CD14-positive monocyte (primary cell): ENCODE results near the gene USP46. TPM values are rescaled to one million over a fixed set of nuclear protein-coding genes. Genes with fewer than 3 reads are reported as not detected.

ENCODE experiments used
- DNase-seq, 3 donors: peaks; one replicate each; pipeline ENCODE4 v3.0.0-alpha.2; 2011 to 2022
- H2AFZ ChIP-seq: 2 replicates; pipeline ENCODE4 v1.6.0; 2012; ENCODE audit warnings: mild to moderate bottlenecking, low read depth, low read length, inconsistent platforms; ENCODE audit not compliant: insufficient read depth, poor library complexity, severe bottlenecking
- H3K27ac ChIP-seq, 2 donors: 1 replicate in 1 of 2; 2 replicates in 1 of 2; pipeline ENCODE4 v1.5.1; 2012 to 2013; ENCODE audit warnings: low read length in 2 of 2, control low read depth in 1 of 2, inconsistent platforms in 1 of 2, low read depth in 1 of 2, mild to moderate bottlenecking in 1 of 2
- H3K27me3 ChIP-seq, 2 donors: one replicate each; pipeline versions ENCODE4 v1.6.0 to v1.6.1; 2011 to 2013; ENCODE audit warnings: low read length in 2 of 2; ENCODE audit not compliant: control insufficient read depth in 2 of 2, insufficient read depth in 2 of 2
- H3K36me3 ChIP-seq, 2 donors: replicated peaks in 1 of 2; 1 replicate in 1 of 2; 2 replicates in 1 of 2; pipeline versions ENCODE4 v1.5.1 to v1.6.1; 2012 to 2013; ENCODE audit warnings: low read length in 2 of 2, control low read depth in 1 of 2, inconsistent platforms in 1 of 2, mild to moderate bottlenecking in 1 of 2; ENCODE audit not compliant: insufficient read depth in 2 of 2, control insufficient read depth in 1 of 2
- H3K4me1 ChIP-seq, 2 donors: 1 replicate in 1 of 2; 2 replicates in 1 of 2; pipeline versions ENCODE4 v1.5.1 to v1.6.1; 2012 to 2013; ENCODE audit warnings: low read length in 2 of 2, control low read depth in 1 of 2, inconsistent platforms in 1 of 2, mild to moderate bottlenecking in 1 of 2, moderate library complexity in 1 of 2; ENCODE audit not compliant: insufficient read depth in 2 of 2, control insufficient read depth in 1 of 2
- H3K4me2 ChIP-seq: replicated peaks from 2 replicates; pipeline ENCODE3; 2012; ENCODE audit warnings: low read length, moderate library complexity, mild to moderate bottlenecking; ENCODE audit not compliant: poor library complexity, severe bottlenecking; ENCODE audit errors: extremely low read depth
- H3K4me3 ChIP-seq, 3 experiments: fragments of 200-600 bp in 1 of 3; sonication (generic) in 1 of 3; replicated peaks in 1 of 3; 1 replicate in 2 of 3; 2 replicates in 1 of 3; pipeline ENCODE4 v1.5.1; 2011 to 2013; ENCODE audit warnings: low read length in 3 of 3, mild to moderate bottlenecking in 3 of 3, control low read depth in 2 of 3, low read depth in 2 of 3, inconsistent platforms in 1 of 3, moderate library complexity in 1 of 3
- H3K79me2 ChIP-seq: 2 replicates; pipeline ENCODE4 v1.6.0; 2012; ENCODE audit warnings: mild to moderate bottlenecking, control low read depth, inconsistent platforms, low read length, moderate library complexity; ENCODE audit not compliant: insufficient read depth
- H3K9ac ChIP-seq: 2 replicates; pipeline ENCODE4 v1.6.0; 2017; ENCODE audit warnings: low read length, mild to moderate bottlenecking; ENCODE audit not compliant: insufficient read depth, poor library complexity, severe bottlenecking
- H3K9me3 ChIP-seq, 2 donors: replicated peaks in 1 of 2; 1 replicate in 1 of 2; 2 replicates in 1 of 2; pipeline versions ENCODE4 v1.5.1 to v1.6.1; 2012 to 2013; ENCODE audit warnings: low read length in 2 of 2, control low read depth in 1 of 2; ENCODE audit not compliant: control insufficient read depth in 1 of 2, insufficient read depth in 1 of 2
- H4K20me1 ChIP-seq: 2 replicates; pipeline ENCODE4 v1.6.0; 2012; ENCODE audit warnings: mild to moderate bottlenecking, low read length, control low read depth, moderate library complexity; ENCODE audit not compliant: insufficient read depth
- H3K27ac Mint-ChIP-seq, 7 donors: one replicate each; pipeline ENCODE4 v1.8.0; 2020; ENCODE audit warnings: mild to moderate bottlenecking in 7 of 7, mixed read lengths in 7 of 7, moderate library complexity in 6 of 7, inconsistent platforms in 2 of 7
- H3K27me3 Mint-ChIP-seq, 3 donors: one replicate each; pipeline ENCODE4 v1.8.0; 2021 to 2022; ENCODE audit warnings: low read depth in 3 of 3, mild to moderate bottlenecking in 3 of 3, mixed read lengths in 3 of 3, moderate library complexity in 3 of 3, inconsistent platforms in 1 of 3
- H3K36me3 Mint-ChIP-seq, 2 donors: one replicate each; pipeline ENCODE4 v1.8.0; 2020; ENCODE audit warnings: mixed read lengths in 2 of 2, inconsistent platforms in 1 of 2, mild to moderate bottlenecking in 1 of 2
- H3K4me1 Mint-ChIP-seq: one replicate; pipeline ENCODE4 v1.8.0; 2020; ENCODE audit warnings: mild to moderate bottlenecking, mixed read lengths
- H3K4me3 Mint-ChIP-seq, 2 donors: one replicate each; pipeline ENCODE4 v1.8.0; 2020; ENCODE audit warnings: mild to moderate bottlenecking in 2 of 2, mixed read lengths in 2 of 2, moderate library complexity in 1 of 2
- H3K9me3 Mint-ChIP-seq, 7 donors: one replicate each; pipeline ENCODE4 v1.8.0; 2020 to 2022; ENCODE audit warnings: mixed read lengths in 7 of 7, mild to moderate bottlenecking in 6 of 7, moderate library complexity in 6 of 7, inconsistent platforms in 2 of 7
- CTCF ChIP-seq: fragments of 200-600 bp; IDR thresholded peaks from one replicate; pipeline ENCODE4 v1.8.0; 2022; ENCODE audit warnings: antibody characterized with exemption, mild to moderate bottlenecking
- WGBS: methylation state at CpG from one replicate; pipeline ENCODE4 v1.1.5; 2013; ENCODE audit warnings: missing lambda C conversion rate; ENCODE audit not compliant: insufficient coverage; 5-methylcytosine and 5-hydroxymethylcytosine counted together
- intact Hi-C, 2 donors: fragments of 100-400 bp; cut with micrococcal nuclease; formaldehyde crosslinking; loops; one replicate each; pipeline versions ENCODE4 v1.15.0 to v1.15.1; 2023
- polyA plus RNA-seq, 3 donors: library from polyadenylated mRNA; depleted of rRNA in 1 of 3; unstranded in 2 of 3; stranded (reverse) in 1 of 3; fragments of 300-500 nt in 2 of 3; fragments of >200 nt in 1 of 3; fragmentation: Illumina TruSeq in 2 of 3; gene quantifications; 1 replicate in 2 of 3; 2 replicates in 1 of 3; pipeline ENCODE4 v1.2.3, GENCODE V29; 2012 to 2021

The USP46 gene
- polyA plus RNA-seq, 3 donors, result 2.3 to 3.9 (median 2.7) TPM

DNA sequence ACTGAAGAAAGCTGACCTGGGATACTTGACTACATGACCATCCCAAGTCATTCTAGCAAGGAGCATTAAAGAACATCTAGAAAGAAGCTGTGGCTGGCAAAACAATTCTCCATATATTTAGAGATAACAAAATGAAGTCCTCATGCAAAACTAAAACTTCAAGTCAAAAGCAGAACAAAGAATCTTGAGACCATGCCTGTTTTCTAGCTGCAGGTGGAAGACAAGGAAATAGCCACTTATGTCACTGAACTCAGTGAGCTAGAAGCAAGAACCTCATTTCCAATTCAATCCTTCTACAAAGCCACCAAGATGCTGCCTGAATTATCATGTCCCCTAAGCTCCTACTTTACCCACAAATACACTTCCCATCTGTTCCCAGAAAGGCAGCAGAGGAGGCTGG lies 13.8 kb downstream of the USP46 start:
- peaks cover 5% of the 10 kb centered on the region for H3K4me1 Mint-ChIP-seq
- H3K27ac Mint-ChIP-seq, result no peak overlapping the region
- no peak overlapping the region for H3K4me2 ChIP-seq

GRCh38 chr4:52643785-52644244 lies 15.3 kb downstream of the USP46 start:
- no peak for DNase-seq
- TF ChIP-seq CTCF, result no peak
- Histone ChIP-seq H3K36me3 (no peaks in the 10 kb centered on the region), H3K27me3 (no peaks in the 10 kb centered on the region), H3K79me2 (no peaks in the 10 kb centered on the region), H3K4me2 (no peak overlapping the region), H3K4me3 (no peak overlapping the region), H4K20me1 (peaks cover 4% of the 10 kb centered on the region), H3K9ac (no peak overlapping the region), H3K27ac (no peak overlapping the region), H2AFZ (no peak overlapping the region), H3K4me1 (no peaks in the 10 kb centered on the region), H3K9me3 (no peaks in the 10 kb centered on the region)
- Mint-ChIP-seq H3K9me3 (peaks cover 0 to 6% (median 0%) of the 10 kb centered on the region in 7 donors), H3K4me3 (no peak overlapping the region), H3K36me3 (no peaks in the 10 kb centered on the region), H3K27me3 (no peaks in the 10 kb centered on the region), H3K27ac (no peak overlapping the region), H3K4me1 (peaks cover 3% of the 10 kb centered on the region)
- WGBS, result no CpG with 5 or more reads among the region's 4 CpGs
- intact Hi-C loops, result no loop called here

More for the DNA sequence above, 13.8 kb downstream of the USP46 start:
- Histone ChIP-seq H2AFZ (no peak overlapping the region), H3K4me3 (no peak overlapping the region), H3K27me3 (no peaks in the 10 kb centered on the region), H3K4me1 (no peaks in the 10 kb centered on the region), H3K79me2 (peaks cover 2% of the 10 kb centered on the region), H3K36me3 (no peaks in the 10 kb centered on the region), H4K20me1 (peaks cover 3% of the 10 kb centered on the region), H3K9ac (no peak overlapping the region), H3K9me3 (no peaks in the 10 kb centered on the region), H3K27ac (no peak overlapping the region)
- Mint-ChIP-seq H3K9me3 (peaks cover 0 to 6% (median 0%) of the 10 kb centered on the region in 7 donors), H3K4me3 (no peak overlapping the region), H3K27me3 (no peaks in the 10 kb centered on the region), H3K36me3 (peaks cover 0 to 2% of the 10 kb centered on the region in 2 donors)
- TF ChIP-seq CTCF, result no peak
- no peak for DNase-seq
- intact Hi-C loops, result no loop called here
